Measurements from ENCODE around the gene STXBP5. TPM values are rescaled to one million over a fixed set of nuclear protein-coding genes. Genes with fewer than 3 reads are reported as not detected.

The STXBP5 gene
- total and polyA plus RNA-seq, 2 experiments from 2014 or later, result 11.1 to 30.3 TPM

DNA sequence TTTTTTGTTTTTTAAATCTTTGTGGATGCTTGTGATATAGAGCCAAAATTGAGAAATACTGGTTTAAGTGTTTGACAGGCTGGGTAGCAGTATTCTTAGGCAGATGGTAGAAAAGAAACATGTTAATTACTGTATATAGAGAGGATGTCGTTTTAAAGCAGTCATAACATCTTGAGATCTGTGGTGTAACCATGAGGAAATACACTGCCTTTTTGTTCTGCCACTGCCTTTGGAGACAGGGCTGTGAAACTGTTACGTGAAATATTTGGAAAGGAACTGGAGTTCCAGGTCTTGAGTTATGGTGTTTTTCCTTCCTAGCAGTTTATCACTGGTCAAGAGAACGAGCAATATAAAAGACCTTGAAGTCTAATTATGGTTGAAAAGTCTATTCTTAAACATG lies 19.5 kb downstream of the STXBP5 start:
- H3K79me2 ChIP-seq, result peaks cover 57% of the 10 kb centered on the region
- no peak overlapping the region for H3K27ac ChIP-seq

GRCh38 chr6:147226163-147226724 lies 22.0 kb downstream of the STXBP5 start:
- Histone ChIP-seq H3K4me2 (no peak overlapping the region), H3K4me3 (no peak overlapping the region), H3K36me3 (replicated peaks; ENCODE audit: insufficient read depth, low read depth) (no peaks in the 10 kb centered on the region), H3K27me3 (no peaks in the 10 kb centered on the region), H3K79me2 (peaks cover 52% of the 10 kb centered on the region), H3K4me1 (ENCODE audit: insufficient read depth) (peaks cover 7% of the 10 kb centered on the region), H3K27ac (no peak overlapping the region), H3K9me3 (ENCODE audit: low read depth) (no peaks in the 10 kb centered on the region), H2AFZ (no peak overlapping the region), H3K9me2 (replicated peaks; ENCODE audit: insufficient read depth) (no peaks in the 10 kb centered on the region), H4K20me1 (ENCODE audit: insufficient read depth, poor library complexity, severe bottlenecking) (no peaks in the 10 kb centered on the region)
- TF ChIP-seq, protein P1, sequence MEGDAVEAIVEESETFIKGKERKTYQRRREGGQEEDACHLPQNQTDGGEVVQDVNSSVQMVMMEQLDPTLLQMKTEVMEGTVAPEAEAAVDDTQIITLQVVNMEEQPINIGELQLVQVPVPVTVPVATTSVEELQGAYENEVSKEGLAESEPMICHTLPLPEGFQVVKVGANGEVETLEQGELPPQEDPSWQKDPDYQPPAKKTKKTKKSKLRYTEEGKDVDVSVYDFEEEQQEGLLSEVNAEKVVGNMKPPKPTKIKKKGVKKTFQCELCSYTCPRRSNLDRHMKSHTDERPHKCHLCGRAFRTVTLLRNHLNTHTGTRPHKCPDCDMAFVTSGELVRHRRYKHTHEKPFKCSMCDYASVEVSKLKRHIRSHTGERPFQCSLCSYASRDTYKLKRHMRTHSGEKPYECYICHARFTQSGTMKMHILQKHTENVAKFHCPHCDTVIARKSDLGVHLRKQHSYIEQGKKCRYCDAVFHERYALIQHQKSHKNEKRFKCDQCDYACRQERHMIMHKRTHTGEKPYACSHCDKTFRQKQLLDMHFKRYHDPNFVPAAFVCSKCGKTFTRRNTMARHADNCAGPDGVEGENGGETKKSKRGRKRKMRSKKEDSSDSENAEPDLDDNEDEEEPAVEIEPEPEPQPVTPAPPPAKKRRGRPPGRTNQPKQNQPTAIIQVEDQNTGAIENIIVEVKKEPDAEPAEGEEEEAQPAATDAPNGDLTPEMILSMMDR (IDR thresholded peaks at IDR 0.05; ENCODE audit: poor library complexity), result no peak
- TF ChIP-seq EZH2 (IDR thresholded peaks at IDR 0.05; ENCODE audit: borderline replicate concordance), result no peak
- no peak for TF ChIP-seq EZH2phosphoT487 (IDR thresholded peaks at IDR 0.05; ENCODE audit: low read depth, severe bottlenecking, unreplicated experiment)
- DNase-seq (ENCODE audit: low spot score), result no peak
- WGBS (ENCODE audit: low lambda C conversion rate, missing lambda C conversion rate), result 100% methylated on average over 2 of the region's 2 CpGs

More for the DNA sequence above, 19.5 kb downstream of the STXBP5 start:
- no peak overlapping the region for H3K4me2 ChIP-seq
- H2AFZ ChIP-seq, result no peak overlapping the region
- no peak for DNase-seq (ENCODE audit: low spot score)
- TF ChIP-seq EZH2phosphoT487 (IDR thresholded peaks at IDR 0.05; ENCODE audit: low read depth, severe bottlenecking, unreplicated experiment), result no peak
- TF ChIP-seq, protein P1 (IDR thresholded peaks at IDR 0.05; ENCODE audit: poor library complexity), result no peak
- H3K9me2 ChIP-seq (replicated peaks; ENCODE audit: insufficient read depth), result no peaks in the 10 kb centered on the region
- peaks cover 7% of the 10 kb centered on the region for H3K4me1 ChIP-seq (ENCODE audit: insufficient read depth)
- no peaks in the 10 kb centered on the region for H3K27me3 ChIP-seq
- H4K20me1 ChIP-seq (ENCODE audit: insufficient read depth, poor library complexity, severe bottlenecking), result no peaks in the 10 kb centered on the region
- no peaks in the 10 kb centered on the region for H3K9me3 ChIP-seq (ENCODE audit: low read depth)
- H3K4me3 ChIP-seq, result no peak overlapping the region
- H3K36me3 ChIP-seq (replicated peaks; ENCODE audit: insufficient read depth, low read depth), result no peaks in the 10 kb centered on the region
- 90% methylated on average over 3 of the region's 3 CpGs for WGBS (ENCODE audit: low lambda C conversion rate, missing lambda C conversion rate)

DNA sequence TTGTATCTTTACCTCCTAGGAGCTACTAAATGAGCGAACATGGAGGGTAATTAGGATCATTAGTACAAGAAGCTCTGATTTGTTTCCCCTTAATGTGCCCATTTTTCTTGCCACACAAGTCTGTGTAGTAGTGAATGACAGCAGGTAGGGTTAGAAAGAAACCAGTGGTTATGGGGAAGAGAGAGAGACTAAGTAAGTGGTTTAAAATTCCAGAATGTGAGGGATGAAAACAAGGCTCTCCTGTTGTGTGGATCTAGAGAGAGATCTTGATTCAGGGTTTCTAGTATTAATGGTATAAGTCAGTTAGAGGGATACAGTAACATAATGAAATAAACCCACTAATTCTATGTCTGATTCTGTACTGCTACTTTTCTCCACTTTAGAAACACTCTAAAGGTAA lies 22.7 kb downstream of the STXBP5 start:
- H3K36me3 ChIP-seq (replicated peaks; ENCODE audit: insufficient read depth, low read depth), result no peaks in the 10 kb centered on the region
- no peak overlapping the region for H2AFZ ChIP-seq
- peaks cover 46% of the 10 kb centered on the region for H3K79me2 ChIP-seq
- H3K4me1 ChIP-seq (ENCODE audit: insufficient read depth), result peaks cover 5% of the 10 kb centered on the region
- H3K9me3 ChIP-seq (ENCODE audit: low read depth), result no peaks in the 10 kb centered on the region
- H3K9me2 ChIP-seq (replicated peaks; ENCODE audit: insufficient read depth), result no peaks in the 10 kb centered on the region
- no peaks in the 10 kb centered on the region for H4K20me1 ChIP-seq (ENCODE audit: insufficient read depth, poor library complexity, severe bottlenecking)
- no peak for DNase-seq (ENCODE audit: low spot score)
- no peak overlapping the region for H3K4me2 ChIP-seq
- WGBS (ENCODE audit: low lambda C conversion rate, missing lambda C conversion rate), result 97% methylated on average over 1 of the region's 1 CpG
- no peaks in the 10 kb centered on the region for H3K27me3 ChIP-seq
- H3K4me3 ChIP-seq, result no peak overlapping the region
- H3K27ac ChIP-seq, result no peak overlapping the region
- TF ChIP-seq EZH2phosphoT487 (IDR thresholded peaks at IDR 0.05; ENCODE audit: low read depth, severe bottlenecking, unreplicated experiment) (no peak), EZH2 (IDR thresholded peaks at IDR 0.05; ENCODE audit: borderline replicate concordance) (no peak)
- TF ChIP-seq, protein P1 (IDR thresholded peaks at IDR 0.05; ENCODE audit: poor library complexity), result no peak

Measured in hepatocyte (in vitro differentiated cells).